Astrocyte (in vitro differentiated cells and primary cell): ENCODE data around the gene KRTAP9-1. TPM values are rescaled to one million over a fixed set of nuclear protein-coding genes. Genes with fewer than 3 reads are reported as not detected.

Experiments used
- DNase-seq: peaks from one replicate; pipeline ENCODE4 v3.0.0-alpha.2; 2010; ENCODE audit warnings: low read depth
- FAIRE-seq: peaks from 2 replicates; lab custom pipeline; 2011; peaks lifted over from hg19 to GRCh38; lab: Jason Lieb, UNC
- H2AFZ ChIP-seq: 2 replicates; pipeline ENCODE4 v1.6.0; 2012; ENCODE audit warnings: low read depth, low read length, inconsistent platforms
- H3K27ac ChIP-seq: 2 replicates; pipeline ENCODE4 v1.5.1; 2011; ENCODE audit warnings: low read depth, low read length, inconsistent platforms
- H3K27me3 ChIP-seq: 2 replicates; pipeline ENCODE4 v1.6.0; 2011; ENCODE audit warnings: low read length, inconsistent platforms; ENCODE audit not compliant: insufficient read depth
- H3K36me3 ChIP-seq: 2 replicates; pipeline ENCODE4 v1.5.1; 2011; ENCODE audit warnings: low read length, inconsistent platforms; ENCODE audit not compliant: insufficient read depth
- H3K4me1 ChIP-seq: 2 replicates; pipeline ENCODE4 v1.5.1; 2011; ENCODE audit warnings: low read length, inconsistent platforms; ENCODE audit not compliant: insufficient read depth
- H3K4me2 ChIP-seq: 2 replicates; pipeline ENCODE4 v1.6.0; 2012; ENCODE audit warnings: low read length, inconsistent platforms
- H3K4me3 ChIP-seq: 2 replicates; pipeline ENCODE4 v1.5.1; 2011; ENCODE audit warnings: low read depth, mild to moderate bottlenecking, low read length, inconsistent platforms; ENCODE audit not compliant: insufficient read depth
- H3K79me2 ChIP-seq: 2 replicates; pipeline ENCODE4 v1.6.0; 2012; ENCODE audit warnings: mild to moderate bottlenecking, low read length, inconsistent platforms; ENCODE audit not compliant: insufficient read depth
- H3K9ac ChIP-seq: 2 replicates; pipeline ENCODE4 v1.6.0; 2012; ENCODE audit warnings: mild to moderate bottlenecking, low read length, inconsistent platforms
- H3K9me3 ChIP-seq: 2 replicates; pipeline ENCODE4 v1.5.1; 2012; ENCODE audit warnings: low read depth, mild to moderate bottlenecking, low read length, inconsistent platforms; ENCODE audit not compliant: insufficient read depth
- H4K20me1 ChIP-seq: 2 replicates; pipeline ENCODE4 v1.6.0; 2012; ENCODE audit warnings: low read length, inconsistent platforms; ENCODE audit not compliant: insufficient read depth
- H3K27ac Mint-ChIP-seq: one replicate; pipeline ENCODE4 v1.8.0; 2021; ENCODE audit warnings: mild to moderate bottlenecking, mixed read lengths; ENCODE audit not compliant: unreplicated experiment
- H3K27me3 Mint-ChIP-seq: one replicate; pipeline ENCODE4 v1.8.0; 2021; ENCODE audit warnings: low read depth, mixed read lengths; ENCODE audit not compliant: unreplicated experiment
- H3K36me3 Mint-ChIP-seq: one replicate; pipeline ENCODE4 v1.8.0; 2021; ENCODE audit warnings: low read depth, mixed read lengths; ENCODE audit not compliant: unreplicated experiment
- H3K4me1 Mint-ChIP-seq: one replicate; pipeline ENCODE4 v1.8.0; 2021; ENCODE audit warnings: low read depth, mixed read lengths; ENCODE audit not compliant: unreplicated experiment
- H3K4me3 Mint-ChIP-seq: one replicate; pipeline ENCODE4 v1.8.0; 2021; ENCODE audit warnings: mild to moderate bottlenecking, moderate library complexity, mixed read lengths; ENCODE audit not compliant: unreplicated experiment
- H3K9me3 Mint-ChIP-seq: one replicate; pipeline ENCODE4 v1.8.0; 2021; ENCODE audit warnings: mild to moderate bottlenecking, mixed read lengths; ENCODE audit not compliant: unreplicated experiment
- CTCF ChIP-seq: IDR thresholded peaks from 2 replicates; pipeline ENCODE4 v1.5.1; 2011; ENCODE audit warnings: low read depth, mild to moderate bottlenecking, inconsistent platforms, low read length, moderate library complexity; ENCODE audit not compliant: insufficient read depth
- EZH2 ChIP-seq: IDR thresholded peaks from 2 replicates; pipeline ENCODE4 v1.6.1; 2012; ENCODE audit warnings: mild to moderate bottlenecking, low read length, inconsistent platforms; ENCODE audit not compliant: insufficient read depth
- total RNA-seq: library from RNA; stranded (reverse); gene quantifications from 2 replicates; pipeline ENCODE4 v1.2.1, GENCODE V29; 2021

KRTAP9-1 gene
- total RNA-seq, 1 donor from 2014 or later = not detected

DNA sequence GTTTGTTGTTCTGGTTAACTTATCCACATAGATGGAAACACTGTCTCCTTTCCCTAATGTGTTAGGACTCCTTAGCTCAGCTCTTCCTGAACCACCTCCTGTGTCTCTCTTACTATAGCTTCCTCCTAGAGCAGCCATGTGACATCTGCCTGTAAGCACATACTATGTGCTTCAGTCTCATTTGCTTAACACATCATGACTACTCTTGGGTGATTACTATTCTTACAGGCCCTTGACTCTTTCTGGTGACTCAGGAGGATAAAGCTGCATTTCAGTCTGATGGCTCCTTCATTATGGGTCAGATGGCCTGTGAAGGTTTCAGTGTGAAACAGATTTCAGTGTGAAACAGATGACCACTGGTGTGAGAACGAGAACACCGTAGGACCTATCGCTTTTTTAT lies 11.3 kb upstream of the KRTAP9-1 start:
- no peaks in the 10 kb centered on the region for H3K4me1 ChIP-seq
- Mint-ChIP-seq H3K9me3 (peaks cover 6% of the 10 kb centered on the region), H3K4me3 (no peak overlapping the region), H3K36me3 (no peaks in the 10 kb centered on the region), H3K4me1 (no peaks in the 10 kb centered on the region), H3K27ac (no peak overlapping the region), H3K27me3 (peaks cover 10% of the 10 kb centered on the region)
- H3K9ac ChIP-seq = no peak overlapping the region
- H3K36me3 ChIP-seq = no peaks in the 10 kb centered on the region
- no peak for TF ChIP-seq EZH2
- TF ChIP-seq CTCF = no peak
- no peaks in the 10 kb centered on the region for H3K27me3 ChIP-seq
- H3K4me3 ChIP-seq = no peak overlapping the region
- no peak overlapping the region for H3K4me2 ChIP-seq
- H4K20me1 ChIP-seq = no peaks in the 10 kb centered on the region
- no peaks in the 10 kb centered on the region for H3K79me2 ChIP-seq
- peak; percentile 27 for DNase-seq
- no peak overlapping the region for H3K27ac ChIP-seq
- H2AFZ ChIP-seq = peak overlapping the region; percentile 46
- peak; percentile 43 for FAIRE-seq
- no peaks in the 10 kb centered on the region for H3K9me3 ChIP-seq

DNA sequence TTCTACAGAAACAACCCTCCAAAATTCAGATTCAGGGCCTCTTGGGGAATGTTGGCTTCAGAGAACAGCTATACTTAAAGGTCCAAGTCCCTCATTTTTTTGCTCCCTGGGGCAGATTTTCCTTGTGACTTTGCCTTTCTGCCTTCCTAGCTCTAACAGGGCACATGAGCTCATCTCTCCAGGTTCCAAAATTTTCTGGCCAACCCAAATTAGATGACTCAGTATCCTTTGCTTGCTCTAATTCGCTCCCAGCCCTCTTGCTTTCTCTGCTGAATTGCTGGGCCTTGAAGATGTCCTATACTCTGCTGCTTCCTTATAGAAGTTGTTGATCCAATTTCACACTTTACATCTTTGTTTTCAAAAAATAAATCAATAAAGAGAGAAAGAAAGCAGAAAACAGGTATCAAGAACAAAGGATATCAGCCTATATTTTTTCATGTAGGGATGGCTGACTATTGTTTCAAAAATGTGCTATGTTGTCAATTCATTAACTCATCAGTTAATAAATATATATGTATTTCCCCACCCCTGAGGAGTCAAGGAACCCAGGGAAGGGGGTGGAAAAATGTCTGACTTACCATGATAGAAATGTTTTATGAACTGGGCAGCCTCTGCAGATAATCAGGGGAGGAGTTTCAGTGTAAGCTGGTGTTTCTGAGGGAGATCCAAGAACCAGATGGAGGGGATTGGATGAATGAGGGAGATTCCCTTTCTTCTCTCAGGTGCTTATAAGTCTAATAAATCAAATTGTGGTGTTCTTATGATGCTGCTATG lies 10.7 kb upstream of the KRTAP9-1 start:
- Histone ChIP-seq H3K9ac (no peak overlapping the region), H3K27me3 (no peaks in the 10 kb centered on the region), H3K4me2 (no peak overlapping the region), H3K4me3 (no peak overlapping the region), H2AFZ (peak overlapping the region; percentile 46), H3K4me1 (no peaks in the 10 kb centered on the region), H3K9me3 (no peaks in the 10 kb centered on the region), H3K27ac (no peak overlapping the region), H3K79me2 (no peaks in the 10 kb centered on the region), H4K20me1 (no peaks in the 10 kb centered on the region), H3K36me3 (no peaks in the 10 kb centered on the region)
- no peaks in the 10 kb centered on the region for H3K4me1 Mint-ChIP-seq
- H3K4me3 Mint-ChIP-seq = no peak overlapping the region
- H3K9me3 Mint-ChIP-seq = peaks cover 8% of the 10 kb centered on the region
- FAIRE-seq (no peak), DNase-seq (no peak)
- H3K27me3 Mint-ChIP-seq = peaks cover 9% of the 10 kb centered on the region
- TF ChIP-seq CTCF (no peak), EZH2 (no peak)
- H3K36me3 Mint-ChIP-seq = no peaks in the 10 kb centered on the region
- H3K27ac Mint-ChIP-seq = no peak overlapping the region

GRCh38 chr17:41184480-41184961 lies 5.2 kb upstream of the KRTAP9-1 start, which contains the start of gene KRTAP4-1:
TSS of gene KRTAP4-1 (minus strand) at chr17:41184911. CDS start at chr17:41184854, 57 bp downstream.
- H3K4me3 Mint-ChIP-seq = no peak within 1 kb of the TSS
- Histone ChIP-seq H3K36me3 (no peaks in the 10 kb centered on the region), H3K4me3 (no peak within 1 kb of the TSS), H3K27me3 (no peaks in the 10 kb centered on the region), H3K4me1 (no peaks in the 10 kb centered on the region), H3K79me2 (no peaks in the 10 kb centered on the region), H2AFZ (no peak within 1 kb of the TSS), H3K4me2 (no peak within 1 kb of the TSS), H3K27ac (no peak within 1 kb of the TSS), H4K20me1 (no peaks in the 10 kb centered on the region), H3K9me3 (no peaks in the 10 kb centered on the region), H3K9ac (no peak within 1 kb of the TSS)
- DNase-seq (no peak), FAIRE-seq (no peak)
- no peaks in the 10 kb centered on the region for H3K4me1 Mint-ChIP-seq
- TF ChIP-seq EZH2 (no peak), CTCF (no peak)
- peaks cover 2% of the 10 kb centered on the region for H3K9me3 Mint-ChIP-seq
- no peak within 1 kb of the TSS for H3K27ac Mint-ChIP-seq
- peaks cover 4% of the 10 kb centered on the region for H3K27me3 Mint-ChIP-seq
- H3K36me3 Mint-ChIP-seq = no peaks in the 10 kb centered on the region
